Retinal pigment epithelial cell (primary cell): Measurements from ENCODE around the gene DDA1.

ENCODE experiments used
- DNase-seq: peaks from one replicate; pipeline ENCODE4 v3.0.0-alpha.2; 2010; ENCODE audit warnings: low read depth
- H3K4me3 ChIP-seq: 2 replicates; pipeline ENCODE4 v1.5.1; 2011; ENCODE audit warnings: mild to moderate bottlenecking, low read length, control low read depth, moderate library complexity
- CTCF ChIP-seq: conservative IDR thresholded peaks from 2 replicates; pipeline ENCODE4 v1.5.1; 2011; ENCODE audit warnings: low read depth, low read length, control low read depth, inconsistent platforms

The DDA1 gene

GRCh38 chr19:17327068-17327653, 17.8 kb downstream of the DDA1 start:
- TF ChIP-seq CTCF, result no peak
- H3K4me3 ChIP-seq, result no peak overlapping the region
- no peak for DNase-seq

- TF ChIP-seq CTCF, result peak; percentile 20
- peak overlapping the region; percentile 38 for H3K4me3 ChIP-seq
- no peak for DNase-seq
Observed at GRCh38 chr19:17327654-17328516, 18.5 kb downstream of the DDA1 start.

GRCh38 chr19:17328517-17329365, 19.4 kb downstream of the DDA1 start:
- no peak for DNase-seq
- no peak for TF ChIP-seq CTCF
- peak overlapping the region; percentile 38 for H3K4me3 ChIP-seq

- no peak for DNase-seq
- H3K4me3 ChIP-seq, result no peak overlapping the region
- no peak for TF ChIP-seq CTCF
Observed at GRCh38 chr19:17329366-17330261, 20.3 kb downstream of the DDA1 start.

- TF ChIP-seq CTCF, result no peak
- no peak for DNase-seq
- H3K4me3 ChIP-seq, result no peak overlapping the region
Observed at GRCh38 chr19:17330262-17331044, 21.1 kb downstream of the DDA1 start.
